Right kidney (tissue), 1 donor: Measurements from ENCODE around the gene REEP6.
A peak's percentile ranks its signal among the peaks of the same experiment; 100 is the strongest.
"Not testable (repeated sequence)": the region's sequence is repeated elsewhere in the genome, so short reads cannot be mapped to it uniquely, and the experiment has no call there.

Source experiments
- DNase-seq: peaks from one replicate; pipeline ENCODE4 v3.0.0-alpha.2; 2016

The REEP6 gene

DNA sequence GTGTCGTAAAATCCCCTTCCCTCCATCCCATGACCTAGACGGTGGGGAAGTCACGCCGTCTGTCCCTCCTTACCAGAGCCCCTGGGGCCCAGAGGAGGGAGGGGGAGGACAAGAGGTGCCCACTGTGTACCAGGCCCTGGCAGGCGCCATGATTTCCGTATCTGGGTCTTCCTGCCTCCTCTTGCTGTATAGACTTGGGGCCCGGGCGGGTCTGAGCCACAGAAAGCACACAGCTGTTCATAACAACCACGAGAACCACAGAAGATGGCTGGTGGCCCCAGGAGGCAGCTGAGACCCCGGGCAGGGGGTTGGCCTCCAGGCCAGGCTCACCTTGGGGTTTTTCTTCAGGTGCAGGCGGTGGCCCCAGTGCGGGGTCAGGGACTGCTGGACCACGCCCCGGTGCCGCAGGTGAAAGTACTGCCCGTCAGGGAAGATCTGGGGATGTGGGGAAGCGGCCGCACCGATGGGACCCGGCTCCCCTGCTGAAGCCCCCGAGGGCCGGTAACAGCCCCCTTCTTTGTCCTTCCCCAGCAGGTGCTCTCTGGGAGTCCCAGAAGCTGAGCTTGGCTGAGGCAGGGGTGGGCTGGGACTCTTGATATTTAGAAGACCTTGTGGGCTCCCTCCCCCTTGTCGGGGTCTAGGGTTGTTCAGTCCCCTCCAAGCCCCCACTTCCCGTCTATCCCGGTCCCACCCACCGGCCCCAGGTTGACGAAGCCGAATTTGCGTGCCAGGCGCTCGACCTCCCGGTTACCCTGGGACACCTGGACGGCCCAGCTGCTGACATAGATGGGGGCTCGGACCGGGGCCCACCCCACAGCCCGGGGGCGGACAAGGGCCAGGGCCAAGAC lies 1.3 kb upstream of the REEP6 start:
- DNase-seq: peak; percentile 37

- peak; percentile 99 for DNase-seq
Observed at GRCh38 chr19:1490311-1491113, 469 bp upstream of the REEP6 start, which contains the start of gene PCSK4. Gene PCSK4, minus strand, starts transcription at chr19:1490350. Its CDS starts 4 bp downstream, at chr19:1490346.

GRCh38 chr19:1491849-1492170 lies 829 bp downstream of the REEP6 start:
- no peak for DNase-seq

GRCh38 chr19:1492474-1493006 lies 1.6 kb downstream of the REEP6 start:
- no peak for DNase-seq

- DNase-seq: no peak
Observed at GRCh38 chr19:1494115-1494815, 3.3 kb downstream of the REEP6 start.

DNA sequence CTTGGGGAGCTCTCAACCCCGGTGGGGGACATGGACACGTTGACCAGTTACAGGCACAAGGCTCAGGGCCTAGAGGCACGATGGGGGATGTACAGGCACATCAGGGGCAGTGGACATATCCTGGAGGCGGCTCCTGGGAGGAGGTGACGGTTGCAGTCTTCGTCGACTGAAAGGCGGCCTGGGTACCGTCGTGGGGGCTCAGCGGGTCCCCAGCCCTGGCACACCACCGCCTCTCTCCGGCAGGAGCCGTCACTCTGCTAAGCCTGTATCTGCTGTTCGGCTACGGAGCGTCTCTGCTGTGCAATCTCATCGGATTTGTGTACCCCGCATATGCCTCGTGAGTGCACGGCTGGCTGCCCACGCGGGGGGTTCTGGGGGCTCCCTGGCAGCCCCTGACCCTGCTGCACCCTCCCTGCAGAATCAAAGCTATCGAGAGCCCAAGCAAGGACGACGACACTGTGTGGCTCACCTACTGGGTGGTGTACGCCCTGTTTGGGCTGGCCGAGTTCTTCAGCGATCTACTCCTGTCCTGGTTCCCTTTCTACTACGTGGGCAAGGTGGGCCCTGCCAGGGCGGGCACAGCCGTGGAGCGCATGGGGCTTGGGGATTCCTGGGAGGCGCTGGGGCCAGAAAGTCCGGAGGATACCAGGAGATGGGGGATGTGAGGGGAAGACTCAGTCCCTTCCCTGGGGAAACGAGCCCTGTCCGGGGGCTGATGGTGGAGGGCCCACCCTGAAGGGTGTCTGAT lies 4.2 kb downstream of the REEP6 start:
- DNase-seq: no peak

DNA sequence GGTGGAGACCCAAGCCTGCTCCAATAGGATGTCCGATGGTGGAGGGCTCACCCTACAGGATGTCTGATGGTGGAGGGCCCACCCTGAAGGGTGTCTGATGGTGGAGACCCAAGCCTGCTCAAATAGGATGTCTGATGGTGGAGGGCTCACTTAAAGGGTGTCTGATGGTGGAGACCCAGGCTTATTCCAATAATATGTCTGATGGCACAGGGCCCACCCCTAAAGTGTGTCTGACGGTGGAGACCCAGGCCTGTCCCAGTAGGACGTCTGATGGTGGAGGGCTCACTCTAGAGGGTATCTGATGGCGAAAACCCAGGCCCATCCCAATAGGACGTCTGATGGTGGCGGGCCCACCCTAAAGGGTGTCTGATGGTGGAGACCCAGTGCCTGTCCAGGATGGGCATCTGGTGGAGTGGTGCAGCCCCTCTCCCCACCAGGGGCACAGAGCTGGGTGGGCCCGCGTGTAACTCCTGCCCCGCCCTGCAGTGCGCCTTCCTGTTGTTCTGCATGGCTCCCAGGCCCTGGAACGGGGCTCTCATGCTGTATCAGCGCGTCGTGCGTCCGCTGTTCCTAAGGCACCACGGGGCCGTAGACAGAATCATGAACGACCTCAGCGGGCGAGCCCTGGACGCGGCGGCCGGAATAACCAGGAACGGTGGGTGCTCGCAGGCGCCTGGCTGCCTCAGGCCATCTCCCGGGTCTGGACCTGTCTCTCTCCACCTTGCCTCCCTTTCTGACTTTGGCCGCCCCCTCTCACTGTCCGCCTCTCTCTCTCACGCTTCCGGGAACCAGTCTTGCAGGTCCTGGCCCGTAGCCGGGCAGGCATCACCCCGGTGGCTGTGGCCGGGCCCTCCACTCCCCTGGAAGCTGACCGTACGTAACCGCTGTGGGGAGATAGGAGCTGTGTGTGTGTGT lies 5.1 kb downstream of the REEP6 start:
- no peak for DNase-seq

GRCh38 chr19:1496714-1497577 lies 6.0 kb downstream of the REEP6 start:
- no peak for DNase-seq

DNA sequence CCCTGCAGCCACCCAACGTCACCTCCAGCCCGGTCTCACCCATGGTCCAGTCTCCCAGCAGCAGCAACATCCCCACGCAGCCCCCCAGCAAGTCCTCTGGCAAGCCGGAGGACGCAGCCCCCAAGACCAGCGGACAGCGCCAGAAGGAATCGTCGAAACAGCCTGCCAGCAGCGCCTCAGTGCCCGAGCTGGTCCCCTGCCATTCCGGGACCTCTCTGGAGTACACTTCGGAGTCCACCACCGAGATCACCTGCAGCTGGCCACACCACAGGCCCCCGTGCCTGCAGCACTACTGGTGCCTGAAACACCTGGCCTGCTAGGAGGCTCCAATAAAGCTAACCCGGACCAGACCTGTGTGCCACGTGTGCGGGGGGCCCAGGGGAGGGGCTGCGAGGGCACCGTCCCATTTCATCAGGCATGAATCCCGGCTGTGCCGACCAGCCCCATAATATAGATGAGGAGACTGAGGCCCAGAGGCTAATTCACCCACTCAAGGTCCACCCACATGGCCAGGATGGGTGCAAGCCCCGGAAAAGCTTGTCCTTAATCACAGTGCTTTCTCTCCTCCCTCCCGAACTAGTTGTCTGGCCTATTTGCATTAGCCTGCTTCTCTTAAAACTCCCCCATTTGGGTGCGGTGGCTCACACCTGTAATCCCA lies 6.7 kb downstream of the REEP6 start:
- DNase-seq: no peak

DNA sequence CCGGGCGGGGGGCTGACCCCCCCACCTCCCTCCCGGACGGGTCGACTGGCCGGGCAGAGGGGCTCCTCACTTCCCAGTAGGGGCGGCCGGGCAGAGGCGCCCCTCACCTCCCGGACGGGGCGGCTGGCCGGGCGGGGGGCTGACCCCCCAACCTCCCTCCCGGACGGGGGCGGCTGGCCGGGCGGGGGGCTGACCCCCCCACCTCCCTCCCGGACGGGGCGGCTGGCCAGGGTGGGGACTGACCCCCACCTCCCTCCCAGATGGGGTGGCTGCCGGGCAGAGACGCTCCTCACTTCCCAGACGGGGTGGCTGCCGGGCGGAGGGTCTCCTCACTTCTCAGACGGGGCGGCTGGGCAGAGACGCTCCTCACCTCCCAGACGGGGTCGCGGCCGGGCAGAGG lies 8.2 kb downstream of the REEP6 start:
- not testable (repeated sequence) for DNase-seq

GRCh38 chr19:1501200-1501595 lies 10.2 kb downstream of the REEP6 start:
- no peak for DNase-seq

- DNase-seq: no peak
Observed at GRCh38 chr19:1502433-1503088, 11.6 kb downstream of the REEP6 start.

DNA sequence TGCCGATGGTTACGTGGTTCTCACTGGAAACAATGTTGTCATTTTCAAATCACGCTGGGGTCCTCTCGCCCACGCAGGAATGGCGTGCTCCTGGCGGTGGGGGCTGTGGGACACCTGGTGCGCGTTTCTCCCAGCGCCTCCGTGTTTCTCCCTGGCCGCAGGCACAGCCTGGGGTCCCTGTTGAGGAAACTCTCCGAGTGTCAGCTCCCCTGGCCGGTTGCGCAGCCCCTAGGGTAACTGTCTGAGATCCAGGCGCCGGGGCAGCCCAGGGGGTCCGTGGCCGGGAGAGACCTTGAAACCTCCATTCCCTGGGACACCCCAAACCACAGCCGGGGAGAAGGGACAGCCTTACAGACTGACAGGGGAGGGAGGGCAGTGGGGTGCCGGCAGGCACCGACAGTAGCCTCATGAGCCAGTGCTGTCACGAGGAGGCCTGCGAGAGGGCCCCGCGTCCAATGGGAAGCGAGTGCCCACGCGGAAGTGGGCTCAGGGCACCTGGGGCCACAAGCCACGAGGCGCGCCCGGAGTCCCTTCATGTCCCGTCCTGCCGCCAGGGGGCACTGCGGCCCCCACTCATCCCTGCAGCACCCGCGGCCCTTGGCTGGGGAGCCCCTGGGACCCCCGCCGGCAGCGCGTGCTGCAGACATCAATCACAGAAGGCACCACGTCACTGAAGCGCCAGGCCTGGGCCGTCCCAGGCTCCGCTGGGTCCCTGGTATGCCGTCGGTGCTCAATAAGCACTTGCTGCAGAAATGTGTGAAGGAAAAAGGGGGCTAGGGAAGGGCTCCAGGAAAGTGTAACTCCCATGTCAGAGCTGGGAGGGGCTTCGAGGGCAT lies 12.3 kb downstream of the REEP6 start:
- DNase-seq: peak; percentile 59

DNA sequence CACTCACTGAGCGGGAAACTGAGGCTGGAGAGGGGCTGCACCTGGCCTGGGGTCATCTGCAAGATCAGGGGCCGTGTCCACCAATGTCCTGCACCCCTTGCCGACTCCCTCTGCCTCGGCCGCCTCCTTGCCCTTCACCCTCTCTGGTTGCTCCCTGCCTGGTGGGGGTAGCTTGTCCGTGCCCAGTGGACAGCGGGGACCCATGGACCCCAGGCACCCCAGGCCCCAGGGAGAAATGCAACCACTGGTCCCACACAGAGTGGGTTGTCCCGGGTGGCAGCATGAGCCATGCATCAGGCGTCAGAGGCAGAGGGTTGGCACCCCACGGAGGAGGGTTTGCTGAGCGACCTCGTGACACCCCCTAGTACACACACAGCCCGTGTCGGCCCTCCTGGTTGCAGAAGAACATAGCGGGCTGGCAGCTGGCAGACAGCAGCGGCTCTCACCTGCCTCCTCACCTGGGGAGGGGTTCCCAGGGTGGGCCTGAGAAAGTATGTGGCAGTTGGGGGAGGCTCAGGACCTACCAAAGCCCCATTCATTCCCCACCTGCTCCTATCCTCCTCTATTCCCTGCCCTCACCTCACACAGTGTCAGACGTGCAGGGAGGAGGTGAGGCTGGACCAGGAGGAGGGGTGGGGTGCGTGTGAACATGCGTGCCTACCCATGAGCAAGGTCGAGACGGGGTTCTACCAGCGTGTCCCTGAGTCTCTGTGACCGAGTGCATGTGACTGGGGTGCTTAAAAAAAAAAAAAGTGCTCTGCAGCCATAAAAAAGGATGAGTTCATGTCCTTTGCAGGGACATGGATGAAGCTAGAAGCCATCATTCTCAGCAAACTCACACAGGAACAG lies 13.2 kb downstream of the REEP6 start:
- no peak for DNase-seq

GRCh38 chr19:1505012-1505411 lies 14.0 kb downstream of the REEP6 start:
- DNase-seq: no peak

- DNase-seq: no peak
Observed at GRCh38 chr19:1505991-1506881, 15.3 kb downstream of the REEP6 start.
